OCI-LY3 (cell line): ENCODE measurements around the gene NDUFB2.

Source experiments
- EZH2phosphoT487 ChIP-seq: fragments of 200-600 bp; shearing (Covaris generic); IDR thresholded peaks from 2 replicates; pipeline ENCODE4 v1.6.1; 2018; ENCODE audit warnings: antibody characterized with exemption, mixed run types, low read depth
- TF ChIP-seq, protein P1 (sequence below): fragments of 200-600, 300-600 bp; sonication (generic); IDR thresholded peaks from 2 replicates; pipeline ENCODE4 v1.5.1; 2014; ENCODE audit warnings: antibody characterized with exemption, low read length, low read depth

DNA sequence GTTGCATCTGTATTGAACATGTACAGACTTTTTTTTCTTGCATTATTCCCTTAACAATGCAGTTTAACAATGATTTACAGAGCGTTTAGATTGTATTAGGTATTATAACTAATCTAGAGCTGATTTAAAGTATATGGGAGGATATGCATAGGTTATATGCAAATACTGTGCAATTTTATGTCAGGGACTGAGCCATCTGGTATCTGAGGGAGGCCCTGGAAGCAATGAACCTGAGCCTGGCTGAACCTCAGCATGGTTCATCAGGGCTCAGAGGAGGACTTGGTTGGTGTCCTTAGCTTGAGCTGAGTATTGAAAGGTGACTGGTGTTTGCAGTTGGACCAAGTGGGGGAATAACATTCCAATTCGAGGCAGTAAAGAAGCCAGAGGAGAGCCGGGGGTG lies 19.0 kb upstream of the NDUFB2 start:
- TF ChIP-seq, protein P1, sequence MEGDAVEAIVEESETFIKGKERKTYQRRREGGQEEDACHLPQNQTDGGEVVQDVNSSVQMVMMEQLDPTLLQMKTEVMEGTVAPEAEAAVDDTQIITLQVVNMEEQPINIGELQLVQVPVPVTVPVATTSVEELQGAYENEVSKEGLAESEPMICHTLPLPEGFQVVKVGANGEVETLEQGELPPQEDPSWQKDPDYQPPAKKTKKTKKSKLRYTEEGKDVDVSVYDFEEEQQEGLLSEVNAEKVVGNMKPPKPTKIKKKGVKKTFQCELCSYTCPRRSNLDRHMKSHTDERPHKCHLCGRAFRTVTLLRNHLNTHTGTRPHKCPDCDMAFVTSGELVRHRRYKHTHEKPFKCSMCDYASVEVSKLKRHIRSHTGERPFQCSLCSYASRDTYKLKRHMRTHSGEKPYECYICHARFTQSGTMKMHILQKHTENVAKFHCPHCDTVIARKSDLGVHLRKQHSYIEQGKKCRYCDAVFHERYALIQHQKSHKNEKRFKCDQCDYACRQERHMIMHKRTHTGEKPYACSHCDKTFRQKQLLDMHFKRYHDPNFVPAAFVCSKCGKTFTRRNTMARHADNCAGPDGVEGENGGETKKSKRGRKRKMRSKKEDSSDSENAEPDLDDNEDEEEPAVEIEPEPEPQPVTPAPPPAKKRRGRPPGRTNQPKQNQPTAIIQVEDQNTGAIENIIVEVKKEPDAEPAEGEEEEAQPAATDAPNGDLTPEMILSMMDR, result no peak
- TF ChIP-seq EZH2phosphoT487, result no peak
